GM12891 (cell line): ENCODE results near the gene GPD1L.

ENCODE experiments used
- PAX5 ChIP-seq: IDR thresholded peaks from 2 replicates; pipeline ENCODE4 v1.6.1; 2011; ENCODE audit warnings: low read length, moderate library complexity, mild to moderate bottlenecking; ENCODE audit not compliant: insufficient read depth, severe bottlenecking
- POLR2A ChIP-seq: IDR thresholded peaks from 2 replicates; pipeline ENCODE4 v1.6.1; 2011; ENCODE audit warnings: low read depth, low read length, control low read depth
- POLR2AphosphoS5 ChIP-seq: IDR thresholded peaks from 2 replicates; pipeline ENCODE4 v1.6.1; 2011; ENCODE audit warnings: low read depth, low read length, control low read depth
- TAF1 ChIP-seq: IDR thresholded peaks from 2 replicates; pipeline ENCODE4 v1.6.1; 2011; ENCODE audit warnings: low read depth, low read length, control low read depth

GRCh38 chr3:32184187-32184730 lies 77.8 kb downstream of the GPD1L start:
- no peak for TF ChIP-seq POLR2A
- TF ChIP-seq TAF1: no peak
- no peak for TF ChIP-seq PAX5
- TF ChIP-seq POLR2AphosphoS5: no peak
